AG04450 (cell line): ENCODE results near the gene RPL37. TPM values are rescaled to one million over a fixed set of nuclear protein-coding genes. Genes with fewer than 3 reads are reported as not detected.
"Not testable (repeated sequence)": the region's sequence is repeated elsewhere in the genome, so short reads cannot be mapped to it uniquely, and the experiment has no call there.

ENCODE experiments used
- CTCF ChIA-PET: fragments of 300-600, 350-600 bp; formaldehyde crosslinking; extraction: SDS; loops from one replicate; lab custom pipeline; 2022; ENCODE audit warnings: antibody characterized with exemption, inconsistent platforms; lab: Charles Lee
- POLR2A ChIA-PET: fragments of 350-600 bp; formaldehyde crosslinking; extraction: SDS; loops from one replicate; lab custom pipeline; 2021; ENCODE audit warnings: antibody characterized with exemption, inconsistent platforms; lab: Yijun Ruan, JAX
- DNase-seq: peaks from one replicate; pipeline ENCODE4 v3.0.0-alpha.2; 2011; ENCODE audit warnings: low read depth, low spot score
- H3K27ac ChIP-seq: one replicate; pipeline ENCODE4 v1.5.1; 2012; ENCODE audit warnings: low read depth, low read length, control low read depth
- H3K27me3 ChIP-seq: one replicate; pipeline ENCODE4 v1.6.0; 2012; ENCODE audit warnings: low read length; ENCODE audit not compliant: control insufficient read depth, insufficient read depth
- H3K4me3 ChIP-seq: 2 replicates; pipeline ENCODE4 v1.5.1; 2011; ENCODE audit warnings: mild to moderate bottlenecking, low read depth, low read length, control low read depth
- H3K9me3 ChIP-seq: 2 replicates; pipeline ENCODE4 v1.5.1; 2012; ENCODE audit warnings: low read length; ENCODE audit not compliant: control insufficient read depth, insufficient read depth
- polyA plus RNA-seq: library from polyadenylated mRNA; depleted of rRNA; stranded (reverse); fragments of >200 nt; gene quantifications from 2 replicates; pipeline ENCODE4 v1.2.3, GENCODE V29; 2011
- TF ChIP-seq, protein P1 (sequence below): IDR thresholded peaks from 2 replicates; pipeline ENCODE4 v1.5.1; 2011; ENCODE audit warnings: low read depth, low read length, control low read depth, inconsistent platforms

RPL37 gene
- polyA plus RNA-seq, 1 experiment = 4,632 TPM

DNA sequence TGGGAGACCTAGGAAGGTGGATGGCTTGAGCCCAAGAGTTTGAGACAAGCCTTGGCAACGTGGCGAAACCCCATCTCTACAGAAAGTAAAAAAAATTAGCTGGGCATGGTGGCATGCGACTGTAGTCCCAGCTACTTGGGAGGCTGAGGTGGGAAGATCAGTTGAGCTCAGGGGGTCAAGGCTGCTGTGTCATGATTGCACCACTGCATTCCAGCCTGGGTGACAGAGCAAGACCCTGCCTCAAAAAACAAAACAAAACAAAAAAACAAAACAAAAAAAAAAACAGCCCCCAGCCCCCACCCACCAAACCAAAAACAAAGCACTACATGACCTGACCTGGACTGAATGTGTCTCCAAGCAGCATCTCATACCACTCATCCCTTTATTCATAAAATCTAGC is 40.9 kb upstream of the RPL37 start:
- TF ChIP-seq, protein P1, sequence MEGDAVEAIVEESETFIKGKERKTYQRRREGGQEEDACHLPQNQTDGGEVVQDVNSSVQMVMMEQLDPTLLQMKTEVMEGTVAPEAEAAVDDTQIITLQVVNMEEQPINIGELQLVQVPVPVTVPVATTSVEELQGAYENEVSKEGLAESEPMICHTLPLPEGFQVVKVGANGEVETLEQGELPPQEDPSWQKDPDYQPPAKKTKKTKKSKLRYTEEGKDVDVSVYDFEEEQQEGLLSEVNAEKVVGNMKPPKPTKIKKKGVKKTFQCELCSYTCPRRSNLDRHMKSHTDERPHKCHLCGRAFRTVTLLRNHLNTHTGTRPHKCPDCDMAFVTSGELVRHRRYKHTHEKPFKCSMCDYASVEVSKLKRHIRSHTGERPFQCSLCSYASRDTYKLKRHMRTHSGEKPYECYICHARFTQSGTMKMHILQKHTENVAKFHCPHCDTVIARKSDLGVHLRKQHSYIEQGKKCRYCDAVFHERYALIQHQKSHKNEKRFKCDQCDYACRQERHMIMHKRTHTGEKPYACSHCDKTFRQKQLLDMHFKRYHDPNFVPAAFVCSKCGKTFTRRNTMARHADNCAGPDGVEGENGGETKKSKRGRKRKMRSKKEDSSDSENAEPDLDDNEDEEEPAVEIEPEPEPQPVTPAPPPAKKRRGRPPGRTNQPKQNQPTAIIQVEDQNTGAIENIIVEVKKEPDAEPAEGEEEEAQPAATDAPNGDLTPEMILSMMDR = no peak
- ChIA-PET POLR2A (no interaction called here), CTCF (interaction anchor here (0.5 to 0.7 kb wide), 2 partner anchors 32 to 524 kb away, joined by 3 to 5 read pairs; no protein-coding TSS in a partner anchor)
- no peak overlapping the region for H3K4me3 ChIP-seq
- no peaks in the 10 kb centered on the region; the same call in 1 of the 2 replicates for H3K9me3 ChIP-seq
- no peak overlapping the region for H3K27ac ChIP-seq
- no peak for DNase-seq
- H3K27me3 ChIP-seq = no peaks in the 10 kb centered on the region

DNA sequence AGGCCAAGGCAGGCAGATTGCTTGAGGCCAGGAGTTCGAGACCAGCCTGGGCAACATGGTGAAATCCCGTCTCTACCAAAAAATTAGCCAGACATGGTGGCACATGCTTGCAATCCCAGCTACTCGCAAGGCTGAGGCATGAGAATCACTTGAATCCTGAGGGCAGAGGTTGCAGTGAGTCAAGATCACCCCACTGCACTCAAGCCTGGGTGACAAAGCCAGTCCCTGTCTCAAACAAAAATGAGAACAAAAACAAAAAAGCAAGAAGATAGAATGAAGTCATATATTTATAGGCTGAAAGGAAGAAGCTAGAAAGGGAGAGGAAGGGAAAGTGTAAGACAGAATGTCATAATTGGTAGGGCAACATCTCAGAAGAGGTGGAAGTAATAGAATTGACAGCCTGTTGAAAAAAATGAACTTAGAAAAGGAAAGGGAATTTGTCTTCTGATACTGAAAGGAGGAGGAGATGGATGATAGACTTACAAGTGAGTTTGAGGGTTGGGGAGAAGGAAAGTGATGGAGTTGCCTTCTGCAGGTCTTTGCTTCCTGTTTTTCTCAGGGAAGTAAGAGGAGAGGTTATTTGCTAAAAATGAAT is 38.4 kb upstream of the RPL37 start:
- no peak overlapping the region for H3K4me3 ChIP-seq
- CTCF ChIA-PET = no interaction called here
- POLR2A ChIA-PET = interaction anchor here (0.6 kb wide), 1 partner anchor 12 kb away, joined by 5 read pairs; no protein-coding TSS in a partner anchor
- H3K27ac ChIP-seq = no peak overlapping the region
- no peaks in the 10 kb centered on the region for H3K27me3 ChIP-seq
- TF ChIP-seq, protein P1 = no peak
- no peaks in the 10 kb centered on the region; the same call in 1 of the 2 replicates for H3K9me3 ChIP-seq
- no peak for DNase-seq

DNA sequence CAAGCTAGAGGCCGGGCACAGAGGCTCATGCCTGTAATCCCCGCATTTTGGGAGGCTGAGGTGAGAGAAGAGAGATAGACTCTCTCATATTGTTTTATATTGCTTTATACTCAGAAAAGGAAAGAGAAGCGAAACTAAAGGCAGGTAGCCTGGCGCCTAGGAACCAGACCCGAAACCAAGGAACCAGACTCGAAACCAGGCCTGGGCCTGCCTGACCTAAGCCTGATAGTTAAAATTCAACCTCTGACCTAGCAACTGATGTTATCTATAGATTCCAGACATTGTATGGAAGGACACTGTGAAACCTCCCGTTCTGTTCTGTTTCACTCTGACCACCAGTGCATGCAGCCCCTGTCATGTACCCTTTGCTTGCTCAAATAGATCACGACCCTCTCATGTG is 37.2 kb upstream of the RPL37 start:
- H3K9me3 ChIP-seq, H3K27me3 ChIP-seq, CTCF ChIA-PET, POLR2A ChIA-PET, H3K27ac ChIP-seq, H3K4me3 ChIP-seq, DNase-seq: not testable (repeated sequence)

DNA sequence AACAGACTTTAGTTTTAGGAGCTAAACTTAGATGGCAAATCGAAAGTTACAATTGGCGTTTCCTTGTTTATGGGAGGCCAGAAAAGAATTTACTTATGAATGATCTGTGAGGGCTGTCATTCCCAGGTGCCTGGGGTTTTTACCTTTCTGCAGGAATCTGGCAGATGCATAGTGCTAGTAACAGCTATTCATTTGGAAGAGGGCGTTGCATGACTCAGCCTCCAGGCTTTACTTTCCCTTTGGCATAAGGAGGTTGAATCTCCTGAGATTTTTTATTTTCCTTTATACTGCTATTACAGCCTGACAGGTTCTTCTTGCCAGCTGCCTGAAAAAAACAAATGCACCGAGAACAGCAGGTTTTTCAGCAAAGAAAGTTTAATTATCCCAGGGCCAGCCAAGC is 36.2 kb upstream of the RPL37 start:
- ChIA-PET CTCF (interaction anchor here (0.7 kb wide), 2 partner anchors 57 to 117 kb away, joined by 3 read pairs; no protein-coding TSS in a partner anchor), POLR2A (interaction anchor here (0.6 kb wide), 1 partner anchor 100 kb away, joined by 12 read pairs; no protein-coding TSS in a partner anchor)
- H3K27ac ChIP-seq = no peak overlapping the region
- no peak for DNase-seq
- H3K9me3 ChIP-seq = no peaks in the 10 kb centered on the region
- H3K27me3 ChIP-seq = peaks cover 2% of the 10 kb centered on the region
- TF ChIP-seq, protein P1 = no peak
- no peak overlapping the region for H3K4me3 ChIP-seq

DNA sequence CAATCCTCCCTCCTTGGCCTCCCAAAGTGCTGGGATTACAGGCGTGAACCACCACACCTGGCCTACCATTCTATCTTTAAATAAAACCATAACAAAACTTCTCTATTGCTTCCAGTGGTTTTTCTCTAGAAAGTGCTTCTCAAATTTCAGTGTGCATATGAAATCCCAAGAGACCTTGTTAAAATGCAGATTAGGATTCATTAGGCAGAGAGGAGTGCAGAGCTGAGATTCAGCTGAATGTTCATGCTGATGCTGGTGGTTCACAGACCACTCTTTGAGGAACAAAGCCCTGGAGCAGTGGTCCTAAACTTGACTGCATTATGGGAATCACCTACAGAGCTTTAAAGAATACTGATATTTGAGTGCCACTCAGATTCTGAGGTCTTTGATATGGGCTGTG is 34.4 kb upstream of the RPL37 start:
- Histone ChIP-seq H3K9me3 (no peaks in the 10 kb centered on the region), H3K27me3 (peaks cover 2% of the 10 kb centered on the region), H3K4me3 (no peak overlapping the region), H3K27ac (no peak overlapping the region)
- no peak for DNase-seq
- TF ChIP-seq, protein P1 = no peak
- ChIA-PET POLR2A (no interaction called here), CTCF (no interaction called here)
